ENCODE measurements around the gene C13orf46.

GRCh38 chr13:114002771-114003321 is 29.0 kb upstream of the C13orf46 start:
- TF ChIP-seq POLR2AphosphoS5 (IDR thresholded peaks at IDR 0.05) (no peak), POLR2A (IDR thresholded peaks at IDR 0.05) (no peak)
- TF ChIP-seq, protein P1, sequence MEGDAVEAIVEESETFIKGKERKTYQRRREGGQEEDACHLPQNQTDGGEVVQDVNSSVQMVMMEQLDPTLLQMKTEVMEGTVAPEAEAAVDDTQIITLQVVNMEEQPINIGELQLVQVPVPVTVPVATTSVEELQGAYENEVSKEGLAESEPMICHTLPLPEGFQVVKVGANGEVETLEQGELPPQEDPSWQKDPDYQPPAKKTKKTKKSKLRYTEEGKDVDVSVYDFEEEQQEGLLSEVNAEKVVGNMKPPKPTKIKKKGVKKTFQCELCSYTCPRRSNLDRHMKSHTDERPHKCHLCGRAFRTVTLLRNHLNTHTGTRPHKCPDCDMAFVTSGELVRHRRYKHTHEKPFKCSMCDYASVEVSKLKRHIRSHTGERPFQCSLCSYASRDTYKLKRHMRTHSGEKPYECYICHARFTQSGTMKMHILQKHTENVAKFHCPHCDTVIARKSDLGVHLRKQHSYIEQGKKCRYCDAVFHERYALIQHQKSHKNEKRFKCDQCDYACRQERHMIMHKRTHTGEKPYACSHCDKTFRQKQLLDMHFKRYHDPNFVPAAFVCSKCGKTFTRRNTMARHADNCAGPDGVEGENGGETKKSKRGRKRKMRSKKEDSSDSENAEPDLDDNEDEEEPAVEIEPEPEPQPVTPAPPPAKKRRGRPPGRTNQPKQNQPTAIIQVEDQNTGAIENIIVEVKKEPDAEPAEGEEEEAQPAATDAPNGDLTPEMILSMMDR (IDR thresholded peaks at IDR 0.05) = no peak
